Measurements from ENCODE around the gene POFUT1. TPM values are rescaled to one million over a fixed set of nuclear protein-coding genes. Genes with fewer than 3 reads are reported as not detected.

POFUT1 gene
- total and polyA plus RNA-seq, 2 of the 8 experiments (the other 6 are each of a cell fraction or from before 2014, with no cell fraction given) = 19.4 to 24.4 TPM

GRCh38 chr20:32181606-32182005 lies 26.1 kb upstream of the POFUT1 start:
- H2AFZ ChIP-seq (ENCODE audit: low read length) = no peak overlapping the region
- H2BK15ac ChIP-seq (ENCODE audit: low read length) = no peak overlapping the region
- H3K4me1 ChIP-seq (replicated peaks in 1 of 4; ENCODE audit: control insufficient read depth in 3 of 4, insufficient read depth in 4 of 4, low read length in 3 of 4) = peaks cover 0 to 1% (median 0%) of the 10 kb centered on the region in 4 experiments; a peak in 1 of 7 replicates
- 0 out of 2 replicates have a peak, but pooled peaks cover 3% of the 10 kb centered on the region for H3K23me2 ChIP-seq (ENCODE audit: low read depth, low read length)
- no peak overlapping the region for H2BK120ac ChIP-seq (replicated peaks; ENCODE audit: low read depth, low read length)
- no peak overlapping the region for H3K27ac ChIP-seq (ENCODE audit: low read depth, low read length)
- no peak overlapping the region for H2BK20ac ChIP-seq (ENCODE audit: low read length)
- H3K79me2 ChIP-seq (ENCODE audit: control insufficient read depth in 1 of 2, insufficient read depth in 2 of 2, low read length in 2 of 2) = no peaks in the 10 kb centered on the region
- H3K4ac ChIP-seq (replicated peaks; ENCODE audit: insufficient read length, low read depth, low read length) = no peak overlapping the region
- no peaks in the 10 kb centered on the region for H3K9me3 ChIP-seq (ENCODE audit: insufficient read depth in 2 of 2, low read depth in 1 of 2, low read length in 1 of 2)
- no peak overlapping the region for H2BK5ac ChIP-seq (ENCODE audit: low read depth, low read length)
- H3K27me3 ChIP-seq (replicated peaks in 1 of 4; ENCODE audit: control insufficient read depth in 3 of 4, extremely low read depth in 1 of 4, insufficient read depth in 3 of 4, low read length in 3 of 4) = no peaks in the 10 kb centered on the region
- ChIA-PET CTCF (ENCODE audit: partially characterized antibody) (no interaction called here), POLR2A (ENCODE audit: partially characterized antibody) (interaction anchor here (0.6 to 2.0 kb wide), 2 partner anchors 9 to 18 kb away, joined by 3 to 6 read pairs; no protein-coding TSS in a partner anchor)
- no peak overlapping the region for H3K14ac ChIP-seq (ENCODE audit: insufficient read length)
- FAIRE-seq (no peak), DNase-seq (ENCODE audit: low read depth in 1 of 2, low spot score in 2 of 2) (no peak)
- H4K8ac ChIP-seq (ENCODE audit: extremely low read depth, insufficient read depth, low read length) = no peak overlapping the region
- TF ChIP-seq TBP (IDR thresholded peaks at IDR 0.05; ENCODE audit: low read depth, low read length) (no peak), PHF8 (conservative IDR thresholded peaks at IDR 0.05; ENCODE audit: low read depth, low read length) (no peak)
- H3K4me3 ChIP-seq (ENCODE audit: extremely low read depth in 1 of 4, insufficient read depth in 2 of 4, low read depth in 3 of 4, low read length in 4 of 4) = no peak overlapping the region
- H3K4me2 ChIP-seq (ENCODE audit: insufficient read depth in 1 of 2, low read depth in 2 of 2, low read length in 2 of 2) = no peak overlapping the region
- no peaks in the 10 kb centered on the region for H3K79me1 ChIP-seq (ENCODE audit: low read depth, low read length)
- H3K56ac ChIP-seq (replicated peaks; ENCODE audit: insufficient read length, low read depth, low read length) = no peak overlapping the region
- no peaks in the 10 kb centered on the region for H4K20me1 ChIP-seq (replicated peaks in 1 of 2; ENCODE audit: control insufficient read depth in 1 of 2, insufficient read depth in 2 of 2, low read length in 2 of 2)
- H3K18ac ChIP-seq (ENCODE audit: extremely low read depth, low read length) = no peak overlapping the region
- H2AK5ac ChIP-seq (ENCODE audit: low read depth, low read length) = no peak overlapping the region
- H3K9ac ChIP-seq (replicated peaks in 1 of 4; ENCODE audit: extremely low read depth in 1 of 4, low read depth in 3 of 4, low read length in 3 of 4) = no peak overlapping the region
- no peak overlapping the region for H3K23ac ChIP-seq (ENCODE audit: insufficient read length)
- WGBS, 2 experiments (ENCODE audit: extremely low coverage in 1 of 2, insufficient coverage in 1 of 2, insufficient read length in 1 of 2, insufficient replicate concordance in 2 of 2, low coverage in 1 of 2, low lambda C conversion rate in 2 of 2, missing lambda C conversion rate in 1 of 2) = 85% methylated on average over 2 of the region's 2 CpGs; no CpG with 5 or more reads in 1 of the 2 experiments
- H4K5ac ChIP-seq (ENCODE audit: insufficient read length, low read depth, low read length) = no peak overlapping the region
- no peaks in the 10 kb centered on the region for H3K36me3 ChIP-seq (ENCODE audit: control insufficient read depth in 2 of 4, insufficient read depth in 4 of 4, low read length in 3 of 4)
- no peak overlapping the region for H4K91ac ChIP-seq (replicated peaks; ENCODE audit: insufficient read length, low read length)
- H2BK12ac ChIP-seq (ENCODE audit: low read depth, low read length) = no peak overlapping the region
